HG03097 (cell line): ENCODE results near the gene S100A8.
"Not testable (repeated sequence)": the region's sequence is repeated elsewhere in the genome, so short reads cannot be mapped to it uniquely, and the experiment has no call there.

ENCODE experiments used
- ATAC-seq: cut with Tn5 transposase; IDR thresholded peaks from one replicate; pipeline ENCODE4 v1.9.1; 2021; ENCODE audit not compliant: unreplicated experiment, low FRiP score

The S100A8 gene

GRCh38 chr1:153390938-153391710, at the start of gene S100A8:
S100A8 (minus strand) TSS chr1:153391073; CDS start chr1:153390535, 538 bp downstream.
- no peak for ATAC-seq

DNA sequence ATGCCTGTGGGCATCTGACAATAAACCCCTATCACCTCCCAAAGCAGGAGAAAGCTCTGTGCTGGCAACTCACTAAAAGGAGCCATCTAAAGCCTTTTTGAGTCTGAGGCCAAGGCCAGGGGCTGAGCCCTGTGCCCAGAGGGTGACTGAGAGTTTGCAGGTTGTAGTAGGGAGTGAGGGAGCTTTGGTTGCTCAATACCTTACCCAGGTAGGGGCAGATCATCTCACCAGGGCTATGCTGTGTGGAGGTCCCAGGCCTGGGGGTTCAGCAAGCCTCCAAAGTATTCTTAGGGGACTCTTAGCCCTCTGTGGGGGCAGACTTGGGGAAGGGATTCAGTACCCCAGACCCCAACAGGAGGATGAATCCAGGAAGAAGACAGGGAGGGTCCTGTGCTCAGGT, 48.4 kb upstream of the S100A8 start:
- ATAC-seq, result no peak

DNA sequence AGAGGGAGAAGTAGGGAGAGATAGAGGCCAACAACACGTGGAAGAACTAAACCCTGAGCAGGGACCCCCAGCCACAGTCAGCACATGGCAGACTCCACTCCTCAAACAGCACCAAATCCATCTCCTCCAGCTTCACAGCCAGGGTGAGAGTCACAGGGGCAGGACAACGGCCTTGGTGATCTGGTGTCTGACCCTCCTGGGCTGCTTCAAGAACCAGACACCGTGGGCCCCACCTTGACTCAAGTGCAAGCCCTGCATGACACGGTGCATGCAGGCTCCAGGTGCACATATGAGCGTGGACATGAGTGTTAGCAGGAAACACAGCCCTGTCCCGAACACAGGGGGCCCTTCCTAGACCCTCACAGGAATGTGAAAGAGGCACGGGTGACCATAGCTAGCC, 47.7 kb upstream of the S100A8 start:
- no peak for ATAC-seq

DNA sequence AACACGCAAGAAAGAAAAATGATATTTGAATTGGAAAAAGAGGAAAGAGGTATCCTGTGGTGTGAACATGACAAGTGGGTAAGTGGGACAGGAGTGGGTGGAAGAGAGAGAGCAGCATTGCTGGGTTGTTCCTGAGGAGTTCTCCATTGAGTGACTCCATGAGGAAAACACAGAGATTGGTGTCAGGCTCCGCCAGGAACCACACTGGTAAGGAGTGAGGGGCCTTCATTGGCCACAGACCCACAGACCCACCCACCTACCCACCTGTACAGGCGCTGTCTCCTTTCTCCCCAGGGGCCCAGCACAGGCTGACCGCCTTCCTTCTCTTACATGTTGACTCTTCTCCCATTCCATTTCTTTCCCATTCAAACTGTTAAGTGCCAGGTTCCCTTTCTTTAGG, 46.4 kb upstream of the S100A8 start:
- no peak for ATAC-seq

- no peak for ATAC-seq
Observed at GRCh38 chr1:153434746-153435455, 44.0 kb upstream of the S100A8 start.

GRCh38 chr1:153432874-153433681, 42.2 kb upstream of the S100A8 start:
- ATAC-seq, result no peak

DNA sequence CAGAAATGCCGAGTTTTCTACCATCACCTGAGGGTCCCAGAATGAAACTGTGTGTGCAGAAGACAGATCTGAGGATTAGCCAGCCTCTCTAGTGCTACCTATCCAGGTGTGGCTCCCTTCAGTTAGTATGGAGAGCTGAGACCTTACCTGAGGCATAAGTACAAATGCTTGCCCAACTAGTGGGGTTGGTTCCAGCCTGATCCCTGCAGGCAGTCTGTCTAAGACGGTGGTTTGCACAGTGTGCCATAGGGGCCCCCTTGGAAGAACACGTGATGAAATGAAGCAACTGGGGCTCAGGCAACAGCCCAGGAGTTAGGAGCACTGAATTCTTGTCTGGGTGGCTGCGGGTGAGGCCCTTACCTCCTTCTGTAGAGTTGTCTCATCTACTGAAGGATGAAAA, 41.1 kb upstream of the S100A8 start:
- no peak for ATAC-seq

GRCh38 chr1:153431427-153431826, 40.6 kb upstream of the S100A8 start:
- no peak for ATAC-seq

DNA sequence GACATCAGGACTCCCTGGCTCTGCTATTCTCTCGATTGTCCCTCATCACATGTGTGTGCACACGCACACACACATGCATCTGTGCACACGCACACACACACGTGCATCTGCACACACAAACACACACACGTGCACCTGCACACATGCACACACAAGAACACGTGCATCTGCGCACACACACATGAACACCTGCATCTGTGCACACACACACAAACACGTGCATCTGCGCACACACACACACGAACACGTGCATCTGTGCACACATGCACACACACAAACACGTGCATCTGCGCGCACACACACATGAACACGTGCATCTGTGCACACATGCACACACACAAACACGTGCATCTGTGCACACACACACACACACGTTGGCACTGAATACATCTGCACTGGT, 40.1 kb upstream of the S100A8 start:
- ATAC-seq, result no peak

DNA sequence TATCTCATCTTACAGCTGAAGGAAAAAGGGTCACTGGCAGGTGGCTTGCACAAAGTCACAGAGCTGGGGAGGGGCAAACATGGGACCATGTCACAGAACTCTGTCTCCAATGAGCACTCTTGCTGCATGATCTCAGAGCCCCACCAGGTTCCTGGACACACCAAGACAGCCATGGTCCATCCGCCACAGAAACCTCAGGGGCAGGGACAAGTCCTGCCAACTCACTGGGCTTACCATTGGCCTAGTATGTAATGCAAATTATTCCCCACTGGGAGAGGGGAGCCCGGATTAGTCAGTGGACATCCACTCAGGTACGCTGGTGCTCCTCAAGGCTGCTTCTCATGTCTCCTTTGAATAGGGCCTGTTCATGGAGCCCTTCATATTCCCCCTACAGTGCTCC, 39.7 kb upstream of the S100A8 start:
- no peak for ATAC-seq

GRCh38 chr1:153430166-153430553, 39.3 kb upstream of the S100A8 start:
- no peak for ATAC-seq

DNA sequence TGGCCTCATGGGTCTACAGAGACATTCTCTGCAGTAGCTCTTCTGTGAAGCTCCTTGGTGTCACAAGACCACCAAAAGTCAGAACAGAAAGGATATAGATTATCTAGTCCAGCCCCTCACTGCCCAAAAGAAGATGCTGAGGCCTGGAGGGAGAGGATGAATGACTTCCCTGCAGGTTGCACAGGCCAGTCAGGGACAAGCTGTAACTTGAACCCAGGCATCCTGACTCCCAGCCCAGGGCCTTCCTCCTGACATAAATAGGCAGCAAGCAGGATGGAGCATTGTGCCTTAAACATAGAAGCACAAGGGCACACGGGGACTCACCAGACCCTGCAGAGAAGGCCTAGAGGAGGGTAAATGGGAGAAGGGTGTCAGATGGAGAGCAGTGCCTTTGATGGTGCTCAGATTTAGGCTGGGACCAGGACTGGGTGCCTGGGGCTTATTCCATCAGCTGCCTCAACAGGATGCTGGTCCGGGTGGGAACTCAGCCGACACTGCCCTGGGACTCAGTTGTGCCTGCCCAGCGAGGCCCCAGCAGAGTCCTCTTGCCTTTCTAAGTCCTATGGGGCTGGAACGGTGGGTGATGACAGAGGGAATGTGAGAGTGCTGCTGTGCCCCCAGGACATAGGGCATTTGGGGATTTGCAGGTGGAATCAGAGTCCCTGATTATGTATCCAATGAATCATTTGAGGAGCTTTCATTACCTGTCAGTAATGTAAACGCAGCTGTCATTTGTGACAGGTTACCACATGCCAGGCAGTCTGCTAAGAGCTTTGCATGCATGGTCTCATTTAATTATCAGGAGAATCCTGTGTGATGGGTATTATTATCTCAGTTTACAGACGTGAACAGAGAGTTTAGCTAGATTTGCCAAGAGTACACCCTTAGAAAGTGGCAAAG, 38.6 kb upstream of the S100A8 start:
- no peak for ATAC-seq

GRCh38 chr1:153428791-153429190, 37.9 kb upstream of the S100A8 start:
- ATAC-seq, result no peak

GRCh38 chr1:153428073-153428638, 37.3 kb upstream of the S100A8 start:
- ATAC-seq, result no peak

- no peak for ATAC-seq
Observed at GRCh38 chr1:153426809-153427208, 35.9 kb upstream of the S100A8 start.

DNA sequence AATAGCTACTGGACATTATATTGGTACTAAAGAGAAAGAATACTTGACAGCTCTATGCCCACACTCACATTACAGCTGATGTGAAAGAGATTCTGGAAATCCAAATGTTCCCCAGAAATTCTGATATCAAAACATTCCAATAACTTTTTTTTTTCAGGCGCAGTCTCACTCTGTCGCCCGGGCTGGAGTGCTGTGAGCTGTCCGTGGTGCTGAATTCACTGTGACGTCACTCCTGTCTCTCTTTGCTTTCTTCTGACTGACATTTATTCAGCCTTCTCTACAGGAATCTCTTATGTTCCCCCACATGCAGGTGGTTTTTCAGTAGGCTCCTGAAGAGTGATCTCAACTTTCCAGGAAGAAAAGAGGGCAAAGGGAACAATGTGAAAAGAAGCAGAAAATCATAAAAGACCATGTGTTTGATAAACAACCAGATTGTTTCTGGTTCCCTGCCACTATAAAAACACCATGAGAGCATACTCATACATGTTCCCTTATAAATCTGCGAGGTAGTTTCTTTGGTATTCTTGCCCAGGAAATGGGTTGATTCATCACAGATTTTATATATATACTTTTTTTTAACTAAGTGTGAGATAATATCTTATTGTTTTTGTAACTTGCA, 31.7 kb upstream of the S100A8 start:
- ATAC-seq, result no peak

GRCh38 chr1:153420306-153420705, 29.4 kb upstream of the S100A8 start:
- no peak for ATAC-seq

DNA sequence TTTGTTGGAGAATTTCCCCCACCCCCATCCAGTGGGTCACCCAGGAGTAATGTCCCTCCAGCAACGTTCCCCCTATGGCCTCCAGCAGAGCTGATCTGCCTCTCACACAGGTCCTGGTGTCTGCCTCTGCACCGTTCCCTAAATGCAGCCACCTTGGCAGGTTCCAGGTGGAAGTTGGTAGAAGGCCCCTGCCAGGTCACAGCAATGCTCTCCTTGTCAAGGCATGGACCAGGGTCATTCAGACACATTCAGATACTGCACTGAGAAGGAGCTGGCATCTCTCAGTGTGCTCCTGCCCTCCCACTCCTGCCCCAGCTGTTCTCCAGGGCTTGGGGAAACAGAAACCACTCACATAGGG, 28.5 kb upstream of the S100A8 start:
- not testable (repeated sequence) for ATAC-seq

DNA sequence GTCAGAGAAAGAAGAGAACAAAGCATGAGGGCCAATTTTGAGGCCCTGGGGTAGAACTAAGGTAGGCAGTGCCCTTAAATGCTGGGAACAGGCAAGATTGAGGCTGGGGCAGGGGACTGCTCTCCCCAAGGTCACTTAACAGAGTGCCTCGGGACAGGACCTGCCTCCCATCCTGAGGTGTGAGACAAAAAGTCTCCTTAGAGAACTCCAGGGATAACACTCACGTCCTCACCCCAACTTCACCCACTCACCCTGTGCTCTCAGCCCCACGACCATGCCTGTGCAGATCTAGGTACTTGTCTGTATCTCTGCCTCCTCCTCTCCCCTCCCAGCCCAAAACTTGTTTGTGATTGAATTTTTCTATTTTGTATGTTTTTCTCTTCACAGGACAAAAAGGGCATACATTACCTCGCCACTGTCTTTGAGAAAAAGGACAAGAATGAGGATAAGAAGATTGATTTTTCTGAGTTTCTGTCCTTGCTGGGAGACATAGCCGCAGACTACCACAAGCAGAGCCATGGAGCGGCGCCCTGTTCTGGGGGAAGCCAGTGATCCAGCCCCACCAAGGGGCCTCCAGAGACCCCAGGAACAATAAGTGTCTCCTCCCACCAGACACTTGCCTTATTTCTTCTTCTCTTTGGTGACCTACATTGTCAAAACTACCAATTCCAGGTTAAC, 28.0 kb upstream of the S100A8 start:
- ATAC-seq, result not testable (repeated sequence)
